ENCODE results near the gene TOB1. TPM values are rescaled to one million over a fixed set of nuclear protein-coding genes. Genes with fewer than 3 reads are reported as not detected.

TOB1 gene
- total and polyA plus RNA-seq, 2 donors (not counting 1 experiment from before 2014, with no cell fraction given) = 23.3 to 28.9 TPM

GRCh38 chr17:50865868-50866260, 290 bp downstream of the TOB1 start:
- H3K9ac ChIP-seq (ENCODE audit: low read length) = peak overlapping the region; percentile 98
- DNase-seq = no peak
- Mint-ChIP-seq H3K4me1 (peaks cover 40% of the 10 kb centered on the region), H3K4me3 (peak overlapping the region; percentile 97), H3K27ac (peak overlapping the region; percentile 99), H3K27me3 (no peaks in the 10 kb centered on the region), H3K9me3 (ENCODE audit: insufficient read depth) (no peaks in the 10 kb centered on the region)
- CTCF ChIA-PET = interaction anchor here (0.6 to 9.4 kb wide), 9 partner anchors 9 to 288 kb away, joined by 3 to 125 read pairs (median 4); partner anchors contain the start of gene NME1
- H3K9me3 ChIP-seq (ENCODE audit: control extremely low read depth in 1 of 3, control insufficient read depth in 2 of 3, insufficient read depth in 1 of 3, low read length in 2 of 3) = no peaks in the 10 kb centered on the region
- H4K20me1 ChIP-seq (ENCODE audit: control insufficient read depth, insufficient read depth, low read length, poor library complexity, severe bottlenecking) = no peaks in the 10 kb centered on the region
- H3K4me1 ChIP-seq (ENCODE audit: control insufficient read depth in 2 of 2, insufficient read depth in 2 of 2, low read length in 2 of 2) = peaks cover 14 to 18% of the 10 kb centered on the region in 2 donors
- intact Hi-C loops (cut with micrococcal nuclease) = loop anchor here (1.0 to 5.0 kb wide), 9 partner anchors 14 to 395 kb away; partner anchors contain the start of genes ANKRD40, CACNA1G, MBTD1 and NME1
- peak overlapping the region in 4 of 5 experiments; percentile 60 to 80 (median 73) for H3K4me3 ChIP-seq (ENCODE audit: control extremely low read depth in 1 of 5, extremely low read depth in 1 of 5, insufficient read depth in 1 of 5, low read depth in 2 of 5, low read length in 4 of 5)
- peak overlapping the region; percentile 81 for H3K4me2 ChIP-seq (replicated peaks; ENCODE audit: low read depth, low read length, poor library complexity, severe bottlenecking)
- TF ChIP-seq EZH2 (IDR thresholded peaks at IDR 0.05; ENCODE audit: borderline replicate concordance, insufficient read depth, low read depth, low read length, poor library complexity, severe bottlenecking) (no peak), CTCF (IDR thresholded peaks at IDR 0.05) (no peak)
- peak; percentile 0 for ATAC-seq (ENCODE audit: low read depth)
- H3K27me3 ChIP-seq (replicated peaks in 1 of 4; ENCODE audit: control extremely low read depth in 1 of 4, control insufficient read depth in 3 of 4, insufficient read depth in 4 of 4, low read length in 3 of 4) = no peaks in the 10 kb centered on the region
- H3K79me2 ChIP-seq (ENCODE audit: control insufficient read depth, insufficient read depth, low read length) = peaks cover 49% of the 10 kb centered on the region
- peaks cover 5 to 12% of the 10 kb centered on the region in 2 experiments for H3K36me3 ChIP-seq (replicated peaks in 1 of 2; ENCODE audit: control extremely low read depth in 1 of 2, control insufficient read depth in 1 of 2, extremely low read depth in 1 of 2, insufficient read depth in 2 of 2, low read length in 1 of 2)
- peak overlapping the region; percentile 72 to 97 for H3K27ac ChIP-seq (ENCODE audit: low read length in 2 of 2)
- POLR2A ChIA-PET = interaction anchor here (0.6 to 3.9 kb wide), 21 partner anchors 10 to 1188 kb away, joined by 3 to 41 read pairs (median 5); partner anchors contain the start of genes LRRC59, LUC7L3, MBTD1 and NME1
- under 1% methylated on average over 53 of the region's 53 CpGs for WGBS (ENCODE audit: insufficient coverage)
- peak overlapping the region; percentile 72 for H2AFZ ChIP-seq (ENCODE audit: insufficient read depth, low read depth, low read length, poor library complexity, severe bottlenecking)
